Myocyte (in vitro differentiated cells): ENCODE results near the gene MRPL53. TPM values are rescaled to one million over a fixed set of nuclear protein-coding genes. Genes with fewer than 3 reads are reported as not detected.

Source experiments
- DNase-seq: peaks from one replicate; pipeline ENCODE4 v3.0.0-alpha.2; 2012; ENCODE audit warnings: low read depth
- polyA plus RNA-seq: library from polyadenylated mRNA; unstranded; fragments of >200 nt; gene quantifications from one replicate; pipeline ENCODE4 v1.2.1, GENCODE V29; 2012; ENCODE audit warnings: missing spikeins
- total RNA-seq: library from RNA; depleted of rRNA; stranded (reverse); fragments of >200 nt; gene quantifications from 2 replicates; pipeline ENCODE4 v1.2.3, GENCODE V29; 2014

MRPL53 gene
- 19.7 and 21.6 TPM in 2 replicates for total RNA-seq
- polyA plus RNA-seq, result 99.1 TPM

GRCh38 chr2:74472086-74472944 is at the start of gene MRPL53:
MRPL53 (minus strand) TSS chr2:74472680; CDS start chr2:74472660, 20 bp downstream.
- DNase-seq, result peak; percentile 97

GRCh38 chr2:74516650-74517049 is 44.2 kb upstream of the MRPL53 start:
- DNase-seq, result no peak

GRCh38 chr2:74515981-74516633 is 43.6 kb upstream of the MRPL53 start:
- DNase-seq, result no peak

GRCh38 chr2:74515271-74515980 is 42.9 kb upstream of the MRPL53 start:
- DNase-seq, result no peak

DNA sequence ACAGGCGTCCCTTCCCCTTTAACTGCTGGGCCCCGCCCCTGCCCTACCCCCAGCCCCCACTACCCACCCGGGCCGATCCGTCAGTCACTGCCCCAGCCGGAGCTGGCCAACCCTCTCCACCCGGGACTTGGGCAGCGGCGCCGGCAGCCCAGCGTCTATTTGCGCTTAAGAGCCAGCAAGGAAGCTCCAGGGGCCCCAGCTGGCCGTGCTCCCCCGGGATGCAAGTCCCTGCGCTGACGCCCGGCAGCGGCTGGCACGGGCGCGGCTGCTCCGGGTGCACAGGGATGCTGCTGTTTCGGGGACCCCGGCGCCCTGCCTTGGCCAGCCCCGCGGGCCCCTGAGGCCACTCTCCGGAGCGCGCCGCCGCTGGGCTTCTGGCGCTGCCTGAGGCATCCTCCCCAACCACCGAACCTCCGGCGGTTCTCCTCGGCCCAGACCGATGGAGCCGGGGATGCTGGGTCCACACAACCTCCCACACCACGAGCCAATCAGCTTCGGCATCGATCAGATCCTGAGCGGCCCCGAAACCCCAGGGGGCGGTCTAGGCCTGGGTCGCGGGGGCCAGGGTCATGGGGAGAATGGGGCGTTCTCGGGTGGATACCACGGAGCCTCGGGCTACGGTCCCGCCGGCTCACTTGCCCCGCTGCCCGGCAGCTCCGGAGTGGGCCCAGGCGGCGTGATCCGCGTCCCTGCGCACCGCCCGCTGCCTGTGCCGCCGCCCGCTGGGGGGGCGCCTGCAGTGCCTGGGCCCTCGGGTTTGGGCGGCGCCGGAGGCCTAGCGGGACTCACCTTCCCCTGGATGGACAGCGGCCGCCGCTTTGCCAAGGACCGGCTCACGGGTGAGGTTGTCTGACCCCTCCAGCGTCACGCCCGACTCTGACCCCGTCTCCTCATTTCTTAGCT is 42.1 kb upstream of the MRPL53 start, which contains the start of gene TLX2:
Gene TLX2, plus strand, starts transcription at position 83 of the 903 bp plus-strand sequence. Its CDS starts 357 bp downstream, at position 440.
- no peak for DNase-seq

GRCh38 chr2:74513605-74514367 is 41.3 kb upstream of the MRPL53 start:
- no peak for DNase-seq

GRCh38 chr2:74512744-74513604 is 40.5 kb upstream of the MRPL53 start:
- DNase-seq, result no peak

GRCh38 chr2:74511104-74511989 is 38.9 kb upstream of the MRPL53 start:
- DNase-seq, result peak; percentile 43

GRCh38 chr2:74510272-74510671 is 37.8 kb upstream of the MRPL53 start:
- DNase-seq, result no peak

- DNase-seq, result no peak
Observed at GRCh38 chr2:74507926-74508520, 35.5 kb upstream of the MRPL53 start.

GRCh38 chr2:74507145-74507925 is 34.9 kb upstream of the MRPL53 start, which contains the start of gene PCGF1:
PCGF1 (minus strand) TSS chr2:74507695; CDS start chr2:74507668, 27 bp downstream.
- DNase-seq, result peak; percentile 99

DNA sequence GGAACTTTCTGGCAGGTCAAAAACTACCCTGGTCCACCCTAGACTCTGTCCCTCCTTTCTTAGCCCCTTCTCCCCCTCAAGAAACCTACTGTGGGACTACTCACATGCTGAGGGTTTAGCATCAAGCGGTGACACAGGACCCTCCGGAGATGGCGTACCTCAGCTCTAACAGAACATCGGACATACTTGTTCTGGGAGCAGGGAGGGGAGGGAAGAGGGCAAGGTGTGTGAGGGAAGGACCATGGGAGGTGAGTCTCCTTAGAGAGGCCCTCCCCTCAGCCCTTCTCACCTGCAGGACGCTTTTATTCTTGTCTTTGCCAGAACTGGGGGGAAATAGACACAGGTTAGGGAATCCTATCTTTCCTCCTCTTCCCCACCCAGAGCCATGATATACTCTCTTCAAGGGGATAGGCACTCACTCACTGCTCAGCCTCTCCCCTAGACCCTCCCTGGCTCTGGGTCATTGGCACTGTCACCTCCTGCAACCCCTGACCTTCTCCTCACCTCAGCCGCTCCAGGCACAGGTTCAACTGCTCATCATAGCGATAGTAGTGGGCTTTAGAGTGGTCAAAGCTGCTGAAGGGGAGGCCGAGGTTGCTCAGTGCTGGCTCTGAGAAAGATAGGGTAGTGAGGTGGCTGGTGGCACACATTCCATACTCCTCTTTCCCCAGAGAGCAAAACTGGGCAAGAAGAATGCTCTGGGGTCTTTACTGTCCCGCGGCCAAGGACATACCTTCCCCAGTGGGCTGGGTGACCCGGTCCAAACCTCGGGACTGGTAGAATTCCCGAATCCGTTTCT is 33.2 kb upstream of the MRPL53 start:
- DNase-seq, result no peak

DNA sequence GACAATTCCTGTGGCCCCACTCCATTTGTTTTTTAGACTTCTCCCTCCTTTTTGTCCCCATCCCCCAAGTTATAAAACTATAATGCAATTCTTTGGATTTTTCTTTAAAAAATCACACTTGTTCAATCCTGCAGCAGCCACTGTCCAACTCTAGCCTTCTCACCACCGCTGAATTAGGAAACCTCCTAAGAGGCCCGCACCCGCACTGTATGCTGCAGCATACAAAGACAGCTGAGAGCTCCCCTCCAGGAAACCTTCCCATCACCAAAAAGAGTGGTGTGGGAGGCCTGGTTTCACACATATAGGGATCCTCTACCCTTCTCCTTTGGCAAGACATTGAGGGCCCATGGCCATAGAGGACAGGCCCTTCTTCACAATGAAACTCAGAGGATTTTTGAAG is 32.1 kb upstream of the MRPL53 start:
- DNase-seq, result peak; percentile 10

DNA sequence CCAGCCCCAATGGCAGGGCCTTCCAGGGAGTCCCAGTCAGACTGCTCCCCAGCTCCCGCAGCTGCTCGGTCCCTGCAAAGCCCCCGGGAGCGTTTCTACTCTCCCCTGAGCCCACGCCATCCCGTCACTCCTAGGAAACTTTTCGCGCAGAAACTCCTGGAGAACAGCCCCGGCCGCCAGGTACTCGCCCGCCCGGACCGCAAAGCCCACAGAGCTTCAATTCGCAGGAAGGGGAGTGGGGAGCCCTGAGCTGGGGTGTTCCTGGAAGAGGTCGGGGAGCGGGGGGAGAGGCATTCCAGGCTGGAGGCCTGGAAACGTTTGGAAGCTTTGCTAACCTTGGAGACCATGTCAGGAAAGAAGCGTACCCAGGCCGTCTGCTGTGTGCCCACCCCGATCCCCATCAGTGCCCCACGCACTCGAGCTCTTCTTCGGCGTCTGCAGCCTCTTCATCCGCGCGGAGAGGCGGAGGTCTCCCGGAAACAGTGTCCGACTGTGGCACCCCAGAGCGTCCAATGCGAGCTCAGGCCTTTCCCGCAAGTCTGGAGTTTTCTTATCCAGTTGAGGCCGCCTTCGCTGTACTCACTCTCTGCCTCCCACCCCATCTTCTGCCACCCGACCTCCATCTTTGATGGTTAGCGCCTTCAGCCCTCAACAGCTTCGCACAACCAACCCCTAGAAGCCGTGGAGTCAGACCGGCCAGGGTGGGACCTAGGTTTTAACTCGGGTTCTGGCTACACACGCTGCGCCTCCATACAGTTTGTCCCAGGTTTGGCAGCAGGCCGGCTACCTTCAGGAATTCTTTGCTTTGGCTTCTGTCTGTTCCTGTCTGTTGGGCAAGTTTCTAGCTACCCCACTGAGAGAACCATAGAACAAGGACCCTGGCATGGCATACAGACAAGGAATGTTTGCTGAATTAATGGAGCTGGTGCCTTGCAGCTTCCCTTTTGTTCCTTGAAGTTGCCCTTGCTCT is 31.3 kb upstream of the MRPL53 start:
- no peak for DNase-seq
